Spleen (tissue), 11 donors: Measurements from ENCODE around the gene PDE4D. TPM values are rescaled to one million over a fixed set of nuclear protein-coding genes. Genes with fewer than 3 reads are reported as not detected.

ENCODE experiments used
- DNase-seq: peaks from one replicate; pipeline ENCODE4 v3.0.0-alpha.2; 2020
- H3K27ac ChIP-seq, 8 donors: fragments of 200-600 bp; sonication (generic) in 7 of 8; 1 replicate in 4 of 8; 2 replicates in 4 of 8; pipeline versions ENCODE4 v1.5.0 to v1.8.0; 2016 to 2021; ENCODE audit warnings: inconsistent platforms in 4 of 8, mild to moderate bottlenecking in 4 of 8, moderate library complexity in 1 of 8
- H3K27me3 ChIP-seq, 7 donors: fragments of 200-600 bp; sonication (generic) in 6 of 7; replicated peaks in 1 of 7; 1 replicate in 4 of 7; 2 replicates in 3 of 7; pipeline versions ENCODE4 v1.5.0 to v1.8.0; 2016 to 2021; ENCODE audit warnings: inconsistent platforms in 3 of 7, mild to moderate bottlenecking in 1 of 7
- H3K36me3 ChIP-seq, 6 donors: fragments of 200-600 bp; sonication (generic) in 5 of 6; 1 replicate in 4 of 6; 2 replicates in 2 of 6; pipeline versions ENCODE4 v1.5.0 to v1.8.0; 2016 to 2021; ENCODE audit warnings: inconsistent platforms in 2 of 6
- H3K4me1 ChIP-seq, 6 donors: fragments of 200-600 bp; sonication (generic) in 5 of 6; 1 replicate in 3 of 6; 2 replicates in 3 of 6; pipeline versions ENCODE4 v1.5.0 to v1.8.0; 2016 to 2021; ENCODE audit warnings: inconsistent platforms in 3 of 6
- H3K4me3 ChIP-seq, 8 donors: fragments of 200-600 bp; sonication (generic) in 7 of 8; 1 replicate in 4 of 8; 2 replicates in 4 of 8; pipeline versions ENCODE4 v1.5.0 to v1.8.0; 2016 to 2021; ENCODE audit warnings: inconsistent platforms in 4 of 8, mild to moderate bottlenecking in 4 of 8, moderate library complexity in 2 of 8
- H3K9me3 ChIP-seq, 8 donors: fragments of 200-600 bp; sonication (generic) in 7 of 8; 1 replicate in 4 of 8; 2 replicates in 4 of 8; pipeline versions ENCODE4 v1.5.0 to v1.8.0; 2016 to 2021; ENCODE audit warnings: inconsistent platforms in 4 of 8
- POLR2A ChIP-seq, 3 donors: fragments of 450-650 bp; IDR thresholded peaks; one replicate each; pipeline ENCODE4 v1.5.1; 2017; ENCODE audit warnings: antibody characterized with exemption in 3 of 3, mild to moderate bottlenecking in 1 of 3
- POLR2AphosphoS5 ChIP-seq, 3 donors: sonication (generic); formaldehyde crosslinking; IDR thresholded peaks; one replicate each; pipeline ENCODE4 v1.5.1; 2017; ENCODE audit warnings: antibody characterized with exemption in 3 of 3
- WGBS, 5 donors: extraction: QIAGEN DNeasy Blood & Tissue Kit in 3 of 5; methylation state at CpG; one replicate each; pipeline versions ENCODE4 v1.1.5 to v1.1.7; 2013 to 2018; 5-methylcytosine and 5-hydroxymethylcytosine counted together
- intact Hi-C: fragments of 100-400 bp; cut with DNase I; formaldehyde crosslinking; loops from one replicate; pipeline ENCODE4 v1.15.0; 2023; ENCODE audit warnings: low total_unique reads
- polyA plus RNA-seq, 3 donors: library from polyadenylated mRNA; stranded (reverse); fragments of 200-250 nt; gene quantifications; one replicate each; pipeline ENCODE4 v1.2.1, GENCODE V29; 2013
- total RNA-seq, 7 donors: library from RNA; depleted of rRNA in 3 of 7; stranded (reverse); fragments of >200 nt in 3 of 7; fragmentation: NEBNext Ultra II Directional in 4 of 7; extraction: Animal tissue kit (Norgen Biotek cat#: 25700) in 4 of 7; gene quantifications; one replicate each; pipeline versions ENCODE4 v1.1.0 to v1.2.1, GENCODE V29; 2016 to 2021
- TF ChIP-seq, protein P1 (sequence below), 11 experiments: fragments of 200-600 bp in 7 of 11; fragments of 450-650 bp in 4 of 11; sonication (generic) in 4 of 11; IDR thresholded peaks in 8 of 11; conservative IDR thresholded peaks in 3 of 11; 1 replicate in 7 of 11; 2 replicates in 4 of 11; pipeline versions ENCODE4 v1.4.0 to v1.8.0; 2016 to 2021; ENCODE audit warnings: antibody characterized with exemption in 11 of 11, inconsistent platforms in 4 of 11, mild to moderate bottlenecking in 1 of 11
- donor health status: healthy with polysubstance abuse.
- donor health status: DM: no; HTN: no; CAD: no; lungs with moderate emphysema.
- donor health status: DM: no; HTN: no; CAD: no.
- donor health status: Bipolar disorder and iron deficiency.
- donor health status: healthy.
- donor health status: DM: no; HTN: no; CAD: no.
- donor health status: DM: yes; HTN: yes; CAD: no.

PDE4D gene
- total and polyA plus RNA-seq, 10 donors: 0.88 to 51.8 (median 18.2) TPM

DNA sequence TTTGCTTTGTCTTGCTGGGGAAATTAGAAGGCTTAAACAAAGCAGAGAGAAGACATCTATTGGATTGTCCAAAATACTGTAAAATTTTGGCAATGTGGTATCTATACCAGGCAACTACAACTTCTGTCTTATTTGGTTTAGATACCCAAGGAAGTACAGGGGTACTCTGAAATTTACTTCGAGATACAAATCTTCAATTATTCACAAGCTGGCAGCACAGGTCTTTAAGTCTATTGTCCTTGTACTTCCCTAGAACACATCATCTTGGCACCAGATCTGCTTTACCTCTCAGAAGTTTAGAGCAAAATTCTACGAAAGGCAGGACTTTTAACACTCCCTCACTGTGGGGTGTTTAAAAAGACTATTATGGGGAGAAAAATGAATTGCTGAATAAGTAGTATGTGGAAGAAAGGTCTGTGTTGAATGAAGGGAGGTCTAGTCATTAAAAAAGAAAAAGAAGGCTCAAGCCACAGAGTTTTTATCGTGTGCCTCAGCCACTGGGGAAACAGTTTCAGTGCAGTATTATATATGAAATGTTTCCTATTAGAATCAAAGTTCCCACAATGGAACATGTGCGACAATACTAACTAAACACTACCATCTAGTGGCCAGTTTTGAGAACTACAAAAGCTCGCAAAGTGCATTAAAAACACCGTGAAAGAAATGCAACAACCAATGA is 93.7 kb downstream of the PDE4D start:
- intact Hi-C loops: loop anchor here (5.0 to 10.0 kb wide), 3 partner anchors 408 to 1145 kb away; partner anchors contain the start of genes ERCC8 and NDUFAF2
- DNase-seq: no peak
- H3K9me3 ChIP-seq: no peaks in the 10 kb centered on the region
- 22 to 28% (median 24%) methylated on average over 6 of the region's 6 CpGs for WGBS, 5 donors
- no peaks in the 10 kb centered on the region for H3K36me3 ChIP-seq
- TF ChIP-seq, protein P1, sequence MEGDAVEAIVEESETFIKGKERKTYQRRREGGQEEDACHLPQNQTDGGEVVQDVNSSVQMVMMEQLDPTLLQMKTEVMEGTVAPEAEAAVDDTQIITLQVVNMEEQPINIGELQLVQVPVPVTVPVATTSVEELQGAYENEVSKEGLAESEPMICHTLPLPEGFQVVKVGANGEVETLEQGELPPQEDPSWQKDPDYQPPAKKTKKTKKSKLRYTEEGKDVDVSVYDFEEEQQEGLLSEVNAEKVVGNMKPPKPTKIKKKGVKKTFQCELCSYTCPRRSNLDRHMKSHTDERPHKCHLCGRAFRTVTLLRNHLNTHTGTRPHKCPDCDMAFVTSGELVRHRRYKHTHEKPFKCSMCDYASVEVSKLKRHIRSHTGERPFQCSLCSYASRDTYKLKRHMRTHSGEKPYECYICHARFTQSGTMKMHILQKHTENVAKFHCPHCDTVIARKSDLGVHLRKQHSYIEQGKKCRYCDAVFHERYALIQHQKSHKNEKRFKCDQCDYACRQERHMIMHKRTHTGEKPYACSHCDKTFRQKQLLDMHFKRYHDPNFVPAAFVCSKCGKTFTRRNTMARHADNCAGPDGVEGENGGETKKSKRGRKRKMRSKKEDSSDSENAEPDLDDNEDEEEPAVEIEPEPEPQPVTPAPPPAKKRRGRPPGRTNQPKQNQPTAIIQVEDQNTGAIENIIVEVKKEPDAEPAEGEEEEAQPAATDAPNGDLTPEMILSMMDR (IDR thresholded peaks at IDR 0.05 in 8 of 11, conservative IDR thresholded peaks at IDR 0.05 in 3 of 11): peak; percentile 60 to 89 (median 85)
- TF ChIP-seq POLR2A (IDR thresholded peaks at IDR 0.05) (no peak), POLR2AphosphoS5 (IDR thresholded peaks at IDR 0.05) (no peak)
- H3K27me3 ChIP-seq: no peaks in the 10 kb centered on the region
- peaks cover 13 to 35% (median 20%) of the 10 kb centered on the region in 6 donors for H3K4me1 ChIP-seq
- peak overlapping the region in 5 of 8 donors; percentile 38 to 59 (median 54) for H3K27ac ChIP-seq
- H3K4me3 ChIP-seq: peak overlapping the region in 2 of 8 donors; percentile 10 to 35

- Histone ChIP-seq H3K36me3 (no peaks in the 10 kb centered on the region), H3K27me3 (no peaks in the 10 kb centered on the region), H3K27ac (peak overlapping the region in 6 of 8 donors; percentile 11 to 59 (median 52)), H3K4me1 (peaks cover 13 to 36% (median 20%) of the 10 kb centered on the region in 6 donors), H3K4me3 (peak overlapping the region in 2 of 8 donors; percentile 10 to 35), H3K9me3 (no peaks in the 10 kb centered on the region)
- 20 to 31% (median 23%) methylated on average over 5 of the region's 5 CpGs for WGBS, 5 donors
- no peak for DNase-seq
- TF ChIP-seq, protein P1 (IDR thresholded peaks at IDR 0.05 in 8 of 11, conservative IDR thresholded peaks at IDR 0.05 in 3 of 11): no peak
- no peak for TF ChIP-seq POLR2AphosphoS5 (IDR thresholded peaks at IDR 0.05)
- TF ChIP-seq POLR2A (IDR thresholded peaks at IDR 0.05): no peak
- intact Hi-C loops: loop anchor here (10.0 kb wide), 1 partner anchor 1146 kb away; the partner anchor contains the start of genes ERCC8 and NDUFAF2
Measured at GRCh38 chr5:59798862-59799667, 94.5 kb downstream of the PDE4D start.

- intact Hi-C loops: loop anchor here (10.0 kb wide), 1 partner anchor 1150 kb away; the partner anchor contains the start of genes ERCC8 and NDUFAF2
- TF ChIP-seq POLR2AphosphoS5 (IDR thresholded peaks at IDR 0.05): no peak
- TF ChIP-seq, protein P1 (IDR thresholded peaks at IDR 0.05 in 8 of 11, conservative IDR thresholded peaks at IDR 0.05 in 3 of 11): no peak
- no peak for TF ChIP-seq POLR2A (IDR thresholded peaks at IDR 0.05)
- Histone ChIP-seq H3K4me3 (no peak overlapping the region), H3K27ac (no peak overlapping the region), H3K4me1 (peaks cover 13 to 42% (median 19%) of the 10 kb centered on the region in 6 donors), H3K36me3 (no peaks in the 10 kb centered on the region), H3K27me3 (no peaks in the 10 kb centered on the region), H3K9me3 (no peaks in the 10 kb centered on the region)
- no peak for DNase-seq
- WGBS, 5 donors: 34 to 61% (median 42%) methylated on average over 4 of the region's 4 CpGs
Measured at GRCh38 chr5:59795141-59795540, 98.4 kb downstream of the PDE4D start.
